Daoy (cell line): Measurements from ENCODE around the gene TMC5. TPM values are rescaled to one million over a fixed set of nuclear protein-coding genes. Genes with fewer than 3 reads are reported as not detected.
A peak's percentile ranks its signal among the peaks of the same experiment; 100 is the strongest.
"Not testable (repeated sequence)": the region's sequence is repeated elsewhere in the genome, so short reads cannot be mapped to it uniquely, and the experiment has no call there.

Experiments used
- DNase-seq: peaks from one replicate; pipeline ENCODE4 v3.0.0-alpha.2; 2015; ENCODE audit warnings: low read depth
- total RNA-seq: library from RNA; depleted of rRNA; stranded (reverse); fragments of >200 nt; shearing (Covaris generic); gene quantifications from 2 replicates; pipeline ENCODE4 v1.2.3, GENCODE V29; 2014

TMC5 gene
- total RNA-seq, 1 experiment from 2014 or later: 0.23 TPM

GRCh38 chr16:19397373-19397772 is 20.3 kb upstream of the TMC5 start:
- DNase-seq: not testable (repeated sequence)

GRCh38 chr16:19400711-19401110 is 17.0 kb upstream of the TMC5 start:
- no peak for DNase-seq

GRCh38 chr16:19406891-19407491 is 10.7 kb upstream of the TMC5 start:
- DNase-seq: no peak

- DNase-seq: peak; percentile 37
Observed at GRCh38 chr16:19410435-19411171, 7.1 kb upstream of the TMC5 start.

- no peak for DNase-seq
Observed at GRCh38 chr16:19411298-19411697, 6.4 kb upstream of the TMC5 start.

GRCh38 chr16:19412055-19412454 is 5.6 kb upstream of the TMC5 start:
- DNase-seq: not testable (repeated sequence)

- no peak for DNase-seq
Observed at GRCh38 chr16:19415461-19415860, 2.2 kb upstream of the TMC5 start.

GRCh38 chr16:19415918-19416317 is 1.8 kb upstream of the TMC5 start:
- DNase-seq: no peak

GRCh38 chr16:19418200-19418599 is 517 bp downstream of the TMC5 start:
- no peak for DNase-seq

- peak; percentile 66 for DNase-seq
Observed at GRCh38 chr16:19419698-19420075, 2.0 kb downstream of the TMC5 start.

- DNase-seq: no peak
Observed at GRCh38 chr16:19424478-19424877, 6.8 kb downstream of the TMC5 start.

GRCh38 chr16:19430345-19430744 is 12.7 kb downstream of the TMC5 start:
- DNase-seq: no peak

GRCh38 chr16:19431636-19432340 is 14.1 kb downstream of the TMC5 start:
- no peak for DNase-seq

- DNase-seq: peak; percentile 13
Observed at GRCh38 chr16:19432429-19432828, 14.7 kb downstream of the TMC5 start.

- DNase-seq: no peak
Observed at GRCh38 chr16:19434584-19434983, 16.9 kb downstream of the TMC5 start.

- DNase-seq: no peak
Observed at GRCh38 chr16:19436540-19436939, 18.9 kb downstream of the TMC5 start.

GRCh38 chr16:19437280-19437679 is 19.6 kb downstream of the TMC5 start:
- DNase-seq: no peak

GRCh38 chr16:19438739-19439138 is 21.1 kb downstream of the TMC5 start:
- no peak for DNase-seq

GRCh38 chr16:19439483-19439882 is 21.8 kb downstream of the TMC5 start:
- no peak for DNase-seq

- no peak for DNase-seq
Observed at GRCh38 chr16:19443659-19444058, 26.0 kb downstream of the TMC5 start.

GRCh38 chr16:19446300-19446846 is 28.7 kb downstream of the TMC5 start:
- DNase-seq: no peak

GRCh38 chr16:19446886-19447285 is 29.2 kb downstream of the TMC5 start:
- no peak for DNase-seq

GRCh38 chr16:19450186-19450585 is 32.5 kb downstream of the TMC5 start:
- no peak for DNase-seq
